Adrenal gland (tissue), 12 donors: Measurements from ENCODE around the gene PHC2. TPM values are rescaled to one million over a fixed set of nuclear protein-coding genes. Genes with fewer than 3 reads are reported as not detected.

ENCODE experiments used
- DNase-seq, 7 donors: peaks; one replicate each; pipeline ENCODE4 v3.0.0-alpha.2; 2019 to 2020
- H3K27ac ChIP-seq, 5 donors: fragments of 200-600 bp; sonication (generic) in 4 of 5; 1 replicate in 3 of 5; 2 replicates in 2 of 5; pipeline versions ENCODE4 v1.5.1 to v1.8.0; 2016 to 2020; ENCODE audit warnings: mild to moderate bottlenecking in 1 of 5
- H3K27me3 ChIP-seq: fragments of 200-600 bp; 2 replicates; pipeline ENCODE4 v1.8.0; 2021
- H3K36me3 ChIP-seq, 2 donors: fragments of 200-600 bp; replicated peaks in 1 of 2; 1 replicate in 1 of 2; 2 replicates in 1 of 2; pipeline versions ENCODE4 v1.5.1 to v1.8.0; 2018 to 2022
- H3K4me1 ChIP-seq, 2 donors: fragments of 200-600 bp; replicated peaks in 1 of 2; 1 replicate in 1 of 2; 2 replicates in 1 of 2; pipeline versions ENCODE4 v1.5.1 to v1.8.0; 2018 to 2021
- H3K4me3 ChIP-seq, 4 donors: fragments of 200-600 bp; sonication (generic) in 3 of 4; one replicate each; pipeline ENCODE4 v1.5.1; 2016 to 2018
- H3K9me3 ChIP-seq, 3 donors: fragments of 200-600 bp; sonication (generic) in 1 of 3; replicated peaks in 1 of 3; 1 replicate in 2 of 3; 2 replicates in 1 of 3; pipeline versions ENCODE4 v1.5.1 to v1.8.0; 2016 to 2021
- CTCF ChIP-seq, 6 experiments: fragments of 450-650 bp in 4 of 6; fragments of 200-600 bp in 2 of 6; sonication (generic) in 1 of 6; IDR thresholded peaks; 1 replicate in 5 of 6; 2 replicates in 1 of 6; pipeline versions ENCODE4 v1.5.1 to v1.8.0; 2016 to 2021; ENCODE audit warnings: antibody characterized with exemption in 6 of 6, mild to moderate bottlenecking in 2 of 6, moderate library complexity in 1 of 6
- POLR2A ChIP-seq, 2 donors: fragments of 450-650 bp; IDR thresholded peaks; one replicate each; pipeline ENCODE4 v1.6.1; 2017; ENCODE audit warnings: antibody characterized with exemption in 2 of 2, mild to moderate bottlenecking in 2 of 2, moderate library complexity in 1 of 2
- WGBS, 4 donors: extraction: QIAGEN DNeasy Blood & Tissue Kit in 2 of 4; methylation state at CpG; one replicate each; pipeline versions ENCODE4 v1.1.5 to v1.1.7; 2013 to 2017; 5-methylcytosine and 5-hydroxymethylcytosine counted together
- intact Hi-C, 2 donors: fragments of 100-400 bp; cut with DNase I; formaldehyde crosslinking; loops; one replicate each; pipeline versions ENCODE4 v1.14.1 to v1.15.0; 2022 to 2023
- polyA plus RNA-seq, 3 donors: library from polyadenylated mRNA; stranded (reverse); fragments of 200-250 nt in 2 of 3; fragments of 350-450 nt in 1 of 3; fragmentation: Illumina TruSeq in 1 of 3; extraction: RNeasy Lipid Tissue Mini Kit (QIAGEN cat#74804) in 1 of 3; gene quantifications; one replicate each; pipeline ENCODE4 v1.2.3, GENCODE V29; 2013 to 2014
- total RNA-seq, 9 donors: library from RNA; depleted of rRNA in 4 of 9; stranded (reverse); fragments of >200 nt in 4 of 9; fragments of 120-200 nt in 1 of 9; fragmentation: NEBNext Ultra II Directional in 1 of 9; extraction: Animal tissue kit (Norgen Biotek cat#: 25700) in 1 of 9; gene quantifications; one replicate each; pipeline versions ENCODE4 v1.1.0 to v1.2.4, GENCODE V29; 2013 to 2023
- donor health status: healthy with polysubstance abuse.
- donor health status: Bipolar disorder and iron deficiency.
- donor health status: DM: yes; HTN: yes; CAD: no.
- donor health status: DM: no; HTN: no; CAD: no.
- donor health status: DM: no; HTN: no; CAD: no.
- donor health status: DM: yes; HTN: yes; CAD: no.

Gene PHC2
- total and polyA plus RNA-seq, 12 donors: 24.9 to 164 (median 112) TPM

DNA sequence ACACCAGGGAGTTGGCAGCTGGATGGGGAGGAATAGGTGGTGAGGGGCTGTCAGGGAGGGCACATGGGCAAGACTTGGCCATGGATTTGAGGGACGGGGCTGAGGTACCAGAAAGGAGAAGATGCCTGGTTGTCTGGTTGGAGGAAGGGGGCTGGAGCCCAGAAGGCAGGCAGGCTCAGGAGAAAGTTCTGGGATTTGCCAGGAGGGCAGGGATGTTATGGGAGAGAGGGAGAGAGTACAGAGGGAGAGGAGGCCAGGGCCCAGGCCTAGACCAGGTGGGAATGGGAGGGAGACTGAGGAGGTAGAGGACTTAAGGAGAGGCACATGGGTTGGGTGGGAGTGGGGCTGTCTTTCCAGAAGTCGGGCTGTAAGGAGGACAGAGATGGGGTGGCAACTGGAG lies 114.3 kb downstream of the PHC2 start:
- H3K4me1 ChIP-seq: no peaks in the 10 kb centered on the region
- no peaks in the 10 kb centered on the region for H3K27me3 ChIP-seq
- TF ChIP-seq CTCF (IDR thresholded peaks at IDR 0.05): no peak
- no peak for TF ChIP-seq POLR2A (IDR thresholded peaks at IDR 0.05)
- H3K27ac ChIP-seq: no peak overlapping the region
- H3K9me3 ChIP-seq: no peaks in the 10 kb centered on the region
- WGBS, 4 donors: 76 to 93% (median 78%) methylated on average over 2 of the region's 2 CpGs
- peaks cover 0 to 3% of the 10 kb centered on the region in 2 donors for H3K36me3 ChIP-seq
- H3K4me3 ChIP-seq: no peak overlapping the region
- intact Hi-C loops: no loop called here
- no peak for DNase-seq

DNA sequence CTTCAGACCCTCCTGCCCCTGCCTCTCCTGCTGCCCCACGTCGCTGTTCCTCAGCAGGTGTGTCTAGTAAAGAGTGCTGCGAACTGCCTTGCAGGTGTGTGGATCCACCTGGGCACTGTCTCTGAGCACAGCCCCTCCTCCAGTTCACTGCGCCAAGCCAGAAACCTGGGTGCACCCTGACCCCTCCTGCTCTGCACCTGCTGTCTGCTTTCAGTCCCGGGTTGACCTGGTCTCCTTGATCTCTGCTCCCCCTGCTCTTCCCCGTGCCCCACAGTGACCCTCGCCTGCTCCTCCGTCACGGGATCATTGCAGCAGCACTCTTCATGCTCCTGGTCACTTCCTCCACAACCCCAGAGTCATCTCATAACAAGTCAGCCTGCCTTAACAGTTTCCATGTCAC lies 116.5 kb downstream of the PHC2 start:
- no peak for DNase-seq
- Histone ChIP-seq H3K36me3 (no peaks in the 10 kb centered on the region), H3K4me3 (no peak overlapping the region), H3K4me1 (no peaks in the 10 kb centered on the region), H3K27me3 (no peaks in the 10 kb centered on the region), H3K9me3 (no peaks in the 10 kb centered on the region), H3K27ac (no peak overlapping the region)
- no peak for TF ChIP-seq CTCF (IDR thresholded peaks at IDR 0.05)
- no peak for TF ChIP-seq POLR2A (IDR thresholded peaks at IDR 0.05)
- intact Hi-C loops: no loop called here
- 87 to 93% (median 87%) methylated on average over 9 of the region's 9 CpGs for WGBS, 4 donors

DNA sequence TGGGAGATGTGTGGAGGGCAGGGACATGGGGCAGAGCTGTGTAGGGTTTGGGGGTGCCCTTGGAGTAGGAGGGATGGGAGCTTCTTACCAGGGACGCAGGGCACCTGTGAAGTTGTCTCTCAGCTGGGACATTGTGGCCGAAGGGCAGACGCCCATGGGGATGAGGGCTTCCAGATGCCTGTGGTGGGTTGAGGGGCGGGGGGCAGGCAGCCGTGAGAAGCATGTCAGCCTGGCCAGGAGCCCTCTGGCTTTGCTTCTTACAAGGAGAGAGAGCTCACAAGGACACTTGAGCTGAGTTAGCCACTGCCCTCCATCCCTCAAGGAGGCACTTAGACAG lies 118.5 kb downstream of the PHC2 start:
- intact Hi-C loops: no loop called here
- Histone ChIP-seq H3K4me1 (no peaks in the 10 kb centered on the region), H3K4me3 (no peak overlapping the region), H3K27ac (no peak overlapping the region), H3K27me3 (no peaks in the 10 kb centered on the region), H3K36me3 (no peaks in the 10 kb centered on the region), H3K9me3 (no peaks in the 10 kb centered on the region)
- WGBS, 4 donors: 88 to 89% (median 88%) methylated on average over 5 of the region's 5 CpGs; no CpG with 5 or more reads in 1 of the 4 donors
- DNase-seq: no peak
- TF ChIP-seq CTCF (IDR thresholded peaks at IDR 0.05) (no peak), POLR2A (IDR thresholded peaks at IDR 0.05) (no peak)

GRCh38 chr1:33311706-33312412 lies 119.0 kb downstream of the PHC2 start:
- Histone ChIP-seq H3K4me1 (peaks cover 0 to 4% of the 10 kb centered on the region in 2 donors), H3K27ac (no peak overlapping the region), H3K9me3 (no peaks in the 10 kb centered on the region), H3K4me3 (no peak overlapping the region), H3K36me3 (no peaks in the 10 kb centered on the region), H3K27me3 (no peaks in the 10 kb centered on the region)
- intact Hi-C loops: no loop called here
- WGBS, 4 donors: 92 to 96% (median 93%) methylated on average over 5 to 7 of the region's 7 CpGs
- DNase-seq: no peak
- TF ChIP-seq POLR2A (IDR thresholded peaks at IDR 0.05) (no peak), CTCF (IDR thresholded peaks at IDR 0.05) (no peak)
